Neural cell (in vitro differentiated cells): ENCODE results near the gene PLXNA4. TPM values are rescaled to one million over a fixed set of nuclear protein-coding genes. Genes with fewer than 3 reads are reported as not detected.

Source experiments
- H2AFZ ChIP-seq: fragments of 200-600, 300-800 bp; sonication (generic), shearing (Covaris generic); 2 replicates; pipeline ENCODE4 v1.6.0; 2014; ENCODE audit warnings: low read depth, mild to moderate bottlenecking, antibody characterized with exemption, low read length, moderate library complexity
- H3F3A ChIP-seq: fragments of 200-600 bp; shearing (Covaris generic); 2 replicates; pipeline ENCODE4 v1.6.1; 2016; ENCODE audit warnings: mild to moderate bottlenecking, moderate library complexity, mixed read lengths, antibody characterized with exemption, low read length; ENCODE audit not compliant: insufficient read depth, poor library complexity, severe bottlenecking
- H3K27ac ChIP-seq: fragments of 200-600, 300-800 bp; sonication (generic), shearing (Covaris generic); 2 replicates; pipeline ENCODE4 v1.5.1; 2014; ENCODE audit warnings: mild to moderate bottlenecking, low read length, moderate library complexity
- H3K27me3 ChIP-seq: fragments of 300-800, 200-600 bp; sonication (generic), shearing (Covaris generic); 2 replicates; pipeline ENCODE4 v1.6.0; 2014; ENCODE audit warnings: mild to moderate bottlenecking, low read depth, low read length, moderate library complexity; ENCODE audit not compliant: insufficient read depth
- H3K36me3 ChIP-seq: fragments of 300-800, 200-600 bp; sonication (generic), shearing (Covaris generic); 2 replicates; pipeline ENCODE4 v1.5.1; 2014; ENCODE audit warnings: mild to moderate bottlenecking, antibody characterized with exemption, low read length, moderate library complexity; ENCODE audit not compliant: insufficient read depth
- H3K4me2 ChIP-seq: fragments of 300-800, 200-600 bp; sonication (generic), shearing (Covaris generic); 2 replicates; pipeline ENCODE4 v1.6.0; 2014; ENCODE audit warnings: mild to moderate bottlenecking, low read length
- H3K4me3 ChIP-seq: fragments of 300-800, 200-600 bp; sonication (generic), shearing (Covaris generic); 2 replicates; pipeline ENCODE4 v1.5.1; 2014; ENCODE audit warnings: mild to moderate bottlenecking, low read length, moderate library complexity
- H3K79me2 ChIP-seq: fragments of 200-600 bp; shearing (Covaris generic); replicated peaks from 2 replicates; pipeline ENCODE4 v1.6.0; 2014; ENCODE audit warnings: mild to moderate bottlenecking, low read length, moderate library complexity; ENCODE audit not compliant: insufficient read depth
- H3K9ac ChIP-seq: fragments of 300-800, 200-600 bp; sonication (generic), shearing (Covaris generic); 2 replicates; pipeline ENCODE4 v1.6.1; 2016; ENCODE audit warnings: mild to moderate bottlenecking, low read length, mixed read lengths
- H3K9me2 ChIP-seq: fragments of 200-600 bp; shearing (Covaris generic); 2 replicates; pipeline ENCODE4 v1.6.1; 2016; ENCODE audit warnings: mild to moderate bottlenecking, low read length, mixed read lengths; ENCODE audit not compliant: insufficient read depth
- H3K9me3 ChIP-seq: fragments of 200-600, 300-800 bp; sonication (generic), shearing (Covaris generic); 2 replicates; pipeline ENCODE4 v1.6.1; 2016; ENCODE audit warnings: mild to moderate bottlenecking, mixed run types, low read length, moderate library complexity, mixed read lengths
- H4K20me1 ChIP-seq: fragments of 200-600 bp; shearing (Covaris generic); 2 replicates; pipeline ENCODE4 v1.6.1; 2016; ENCODE audit warnings: mild to moderate bottlenecking, mixed run types; ENCODE audit not compliant: insufficient read depth
- CTCF ChIP-seq: fragments of 450-650 bp; IDR thresholded peaks from 2 replicates; pipeline ENCODE4 v1.5.1; 2014; ENCODE audit warnings: antibody characterized with exemption, mild to moderate bottlenecking, moderate library complexity; ENCODE audit not compliant: poor library complexity, severe bottlenecking
- EP300 ChIP-seq: fragments of 450-650 bp; conservative IDR thresholded peaks from 2 replicates; pipeline ENCODE4 v1.6.1; 2014; ENCODE audit warnings: antibody characterized with exemption, mild to moderate bottlenecking, moderate library complexity; ENCODE audit not compliant: poor library complexity, severe bottlenecking
- EZH2 ChIP-seq: fragments of 200-600, 300-800 bp; shearing (Covaris generic), sonication (generic); IDR thresholded peaks from 2 replicates; pipeline ENCODE4 v1.6.1; 2014; ENCODE audit warnings: antibody characterized with exemption, low read length, borderline replicate concordance, mild to moderate bottlenecking; ENCODE audit not compliant: insufficient read depth, poor library complexity, severe bottlenecking
- MXI1 ChIP-seq: fragments of 450-650 bp; conservative IDR thresholded peaks from 2 replicates; pipeline ENCODE4 v1.6.1; 2014; ENCODE audit warnings: antibody characterized with exemption, mild to moderate bottlenecking; ENCODE audit not compliant: poor library complexity, severe bottlenecking
- POLR2AphosphoS5 ChIP-seq: IDR thresholded peaks from 2 replicates; pipeline ENCODE4 v1.6.1; 2012
- RAD21 ChIP-seq: fragments of 450-650 bp; conservative IDR thresholded peaks from 2 replicates; pipeline ENCODE4 v1.6.1; 2014; ENCODE audit warnings: antibody characterized with exemption, mild to moderate bottlenecking, moderate library complexity
- SMC3 ChIP-seq: fragments of 450-650 bp; conservative IDR thresholded peaks from 2 replicates; pipeline ENCODE4 v1.6.1; 2014; ENCODE audit warnings: antibody characterized with exemption, mild to moderate bottlenecking, moderate library complexity; ENCODE audit not compliant: poor library complexity
- TAF1 ChIP-seq: IDR thresholded peaks from 2 replicates; pipeline ENCODE4 v1.6.1; 2012; ENCODE audit warnings: low read depth
- polyA plus RNA-seq: library from polyadenylated mRNA; depleted of rRNA; stranded (reverse); fragments of >200 nt; gene quantifications from 2 replicates; pipeline ENCODE4 v1.2.3, GENCODE V29; 2014
- TF ChIP-seq, protein P1 (sequence below): IDR thresholded peaks from 2 replicates; pipeline ENCODE4 v1.6.1; 2012; ENCODE audit warnings: borderline replicate concordance

PLXNA4 gene
- polyA plus RNA-seq, 1 donor from 2014 or later = 7.2 TPM

GRCh38 chr7:132453826-132454225 lies 122.4 kb downstream of the PLXNA4 start:
- TF ChIP-seq POLR2AphosphoS5 (no peak), CTCF (no peak), SMC3 (no peak), RAD21 (no peak), MXI1 (no peak), TAF1 (no peak), EZH2 (no peak), EP300 (no peak)
- TF ChIP-seq, protein P1, sequence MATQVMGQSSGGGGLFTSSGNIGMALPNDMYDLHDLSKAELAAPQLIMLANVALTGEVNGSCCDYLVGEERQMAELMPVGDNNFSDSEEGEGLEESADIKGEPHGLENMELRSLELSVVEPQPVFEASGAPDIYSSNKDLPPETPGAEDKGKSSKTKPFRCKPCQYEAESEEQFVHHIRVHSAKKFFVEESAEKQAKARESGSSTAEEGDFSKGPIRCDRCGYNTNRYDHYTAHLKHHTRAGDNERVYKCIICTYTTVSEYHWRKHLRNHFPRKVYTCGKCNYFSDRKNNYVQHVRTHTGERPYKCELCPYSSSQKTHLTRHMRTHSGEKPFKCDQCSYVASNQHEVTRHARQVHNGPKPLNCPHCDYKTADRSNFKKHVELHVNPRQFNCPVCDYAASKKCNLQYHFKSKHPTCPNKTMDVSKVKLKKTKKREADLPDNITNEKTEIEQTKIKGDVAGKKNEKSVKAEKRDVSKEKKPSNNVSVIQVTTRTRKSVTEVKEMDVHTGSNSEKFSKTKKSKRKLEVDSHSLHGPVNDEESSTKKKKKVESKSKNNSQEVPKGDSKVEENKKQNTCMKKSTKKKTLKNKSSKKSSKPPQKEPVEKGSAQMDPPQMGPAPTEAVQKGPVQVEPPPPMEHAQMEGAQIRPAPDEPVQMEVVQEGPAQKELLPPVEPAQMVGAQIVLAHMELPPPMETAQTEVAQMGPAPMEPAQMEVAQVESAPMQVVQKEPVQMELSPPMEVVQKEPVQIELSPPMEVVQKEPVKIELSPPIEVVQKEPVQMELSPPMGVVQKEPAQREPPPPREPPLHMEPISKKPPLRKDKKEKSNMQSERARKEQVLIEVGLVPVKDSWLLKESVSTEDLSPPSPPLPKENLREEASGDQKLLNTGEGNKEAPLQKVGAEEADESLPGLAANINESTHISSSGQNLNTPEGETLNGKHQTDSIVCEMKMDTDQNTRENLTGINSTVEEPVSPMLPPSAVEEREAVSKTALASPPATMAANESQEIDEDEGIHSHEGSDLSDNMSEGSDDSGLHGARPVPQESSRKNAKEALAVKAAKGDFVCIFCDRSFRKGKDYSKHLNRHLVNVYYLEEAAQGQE = no peak
- Histone ChIP-seq H3K27me3 (no peaks in the 10 kb centered on the region), H3K4me2 (no peak overlapping the region), H3K27ac (no peak overlapping the region), H3K9me3 (no peaks in the 10 kb centered on the region), H3K9me2 (no peaks in the 10 kb centered on the region), H3K9ac (no peak overlapping the region), H2AFZ (no peak overlapping the region), H4K20me1 (no peaks in the 10 kb centered on the region), H3F3A (no peaks in the 10 kb centered on the region), H3K4me3 (no peak overlapping the region), H3K79me2 (no peaks in the 10 kb centered on the region), H3K36me3 (no peaks in the 10 kb centered on the region)

GRCh38 chr7:132451161-132451560 lies 125.1 kb downstream of the PLXNA4 start:
- Histone ChIP-seq H3K27ac (no peak overlapping the region), H3K9me2 (no peaks in the 10 kb centered on the region), H3K9ac (no peak overlapping the region), H3K27me3 (no peaks in the 10 kb centered on the region), H3F3A (no peaks in the 10 kb centered on the region), H3K79me2 (no peaks in the 10 kb centered on the region), H4K20me1 (no peaks in the 10 kb centered on the region), H3K9me3 (no peaks in the 10 kb centered on the region), H3K36me3 (no peaks in the 10 kb centered on the region), H2AFZ (no peak overlapping the region), H3K4me3 (no peak overlapping the region), H3K4me2 (no peak overlapping the region)
- TF ChIP-seq TAF1 (no peak), MXI1 (no peak), POLR2AphosphoS5 (no peak), EZH2 (no peak), RAD21 (no peak), EP300 (no peak), SMC3 (no peak), CTCF (no peak)
- TF ChIP-seq, protein P1 = no peak
